Measurements from ENCODE around the gene STC2. TPM values are rescaled to one million over a fixed set of nuclear protein-coding genes. Genes with fewer than 3 reads are reported as not detected.
A peak's percentile ranks its signal among the peaks of the same experiment; 100 is the strongest.

Gene STC2
- total and polyA plus RNA-seq, 2 of the 8 experiments (the other 6 are each of a cell fraction or from before 2014, with no cell fraction given) = 26.4 to 53.1 TPM

DNA sequence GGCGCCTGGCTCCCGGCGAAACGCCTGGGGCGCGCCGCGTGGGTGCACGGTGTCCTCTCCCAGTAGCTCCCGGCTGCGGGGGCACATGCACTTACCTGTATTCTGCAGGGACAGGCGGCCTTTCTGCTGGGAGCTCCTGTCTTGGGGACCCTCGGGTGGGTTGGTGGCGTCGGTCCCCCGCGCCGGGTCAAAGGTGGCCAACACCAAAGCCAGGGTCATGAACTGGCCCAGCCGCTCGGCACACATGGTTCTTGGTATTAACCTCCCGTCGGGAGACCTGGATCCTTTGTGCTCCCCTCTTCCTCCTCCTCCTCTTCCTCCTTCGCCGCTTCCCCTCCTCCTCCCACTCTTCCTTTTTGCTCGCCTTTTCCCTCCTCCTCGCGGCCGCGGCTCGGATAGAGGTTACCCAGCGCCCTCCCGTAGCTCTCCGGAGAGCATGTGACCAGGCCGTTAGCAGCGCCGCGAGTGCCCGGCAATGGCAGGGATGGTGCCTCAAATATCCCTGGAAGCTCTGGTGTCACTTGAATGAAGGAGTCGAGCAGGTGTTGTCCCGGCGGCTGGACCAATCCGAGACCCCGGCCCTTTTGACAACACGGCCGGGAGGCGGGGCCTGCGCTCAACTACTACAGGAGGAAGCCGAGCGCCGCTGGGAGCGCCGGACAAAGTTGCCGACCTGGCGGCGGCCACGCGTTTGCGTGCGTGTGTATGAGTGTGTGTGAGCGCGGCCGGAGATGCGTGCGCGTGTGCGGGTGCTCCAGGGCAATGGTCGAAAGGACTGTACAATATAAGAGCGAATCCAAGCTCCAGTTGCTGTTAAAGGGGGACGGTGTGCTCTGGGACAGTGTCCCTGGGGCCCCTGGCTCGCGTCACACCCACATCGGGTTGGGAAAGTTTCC lies at the start of gene STC2 (continued):
- TF ChIP-seq, protein P1, sequence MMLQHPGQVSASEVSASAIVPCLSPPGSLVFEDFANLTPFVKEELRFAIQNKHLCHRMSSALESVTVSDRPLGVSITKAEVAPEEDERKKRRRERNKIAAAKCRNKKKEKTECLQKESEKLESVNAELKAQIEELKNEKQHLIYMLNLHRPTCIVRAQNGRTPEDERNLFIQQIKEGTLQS (IDR thresholded peaks at IDR 0.05; ENCODE audit: insufficient read depth, low read depth, low read length) = no peak; the same call in 1 of the 2 replicates
- no peak for TF ChIP-seq ASH2L (IDR thresholded peaks at IDR 0.05; ENCODE audit: low read length)
- TF ChIP-seq, protein P2, sequence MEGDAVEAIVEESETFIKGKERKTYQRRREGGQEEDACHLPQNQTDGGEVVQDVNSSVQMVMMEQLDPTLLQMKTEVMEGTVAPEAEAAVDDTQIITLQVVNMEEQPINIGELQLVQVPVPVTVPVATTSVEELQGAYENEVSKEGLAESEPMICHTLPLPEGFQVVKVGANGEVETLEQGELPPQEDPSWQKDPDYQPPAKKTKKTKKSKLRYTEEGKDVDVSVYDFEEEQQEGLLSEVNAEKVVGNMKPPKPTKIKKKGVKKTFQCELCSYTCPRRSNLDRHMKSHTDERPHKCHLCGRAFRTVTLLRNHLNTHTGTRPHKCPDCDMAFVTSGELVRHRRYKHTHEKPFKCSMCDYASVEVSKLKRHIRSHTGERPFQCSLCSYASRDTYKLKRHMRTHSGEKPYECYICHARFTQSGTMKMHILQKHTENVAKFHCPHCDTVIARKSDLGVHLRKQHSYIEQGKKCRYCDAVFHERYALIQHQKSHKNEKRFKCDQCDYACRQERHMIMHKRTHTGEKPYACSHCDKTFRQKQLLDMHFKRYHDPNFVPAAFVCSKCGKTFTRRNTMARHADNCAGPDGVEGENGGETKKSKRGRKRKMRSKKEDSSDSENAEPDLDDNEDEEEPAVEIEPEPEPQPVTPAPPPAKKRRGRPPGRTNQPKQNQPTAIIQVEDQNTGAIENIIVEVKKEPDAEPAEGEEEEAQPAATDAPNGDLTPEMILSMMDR (IDR thresholded peaks at IDR 0.05; ENCODE audit: control extremely low read depth in 1 of 3, insufficient read depth in 1 of 3, low read depth in 1 of 3, low read length in 3 of 3) = no peak
- TF ChIP-seq FOSL1 (IDR thresholded peaks at IDR 0.05; ENCODE audit: insufficient read depth, low read depth, low read length) = no peak
- 0 out of 2 replicates have a peak, but pooled peaks have one; percentile 53 for TF ChIP-seq GTF2F1 (IDR thresholded peaks at IDR 0.05; ENCODE audit: borderline replicate concordance, low read depth, low read length)
- TF ChIP-seq JUN (IDR thresholded peaks at IDR 0.05; ENCODE audit: low read depth, low read length) = no peak
- TF ChIP-seq NANOG (IDR thresholded peaks at IDR 0.05; ENCODE audit: insufficient read depth, low read depth, low read length, poor library complexity, severe bottlenecking) = no peak
- TF ChIP-seq SUZ12 (IDR thresholded peaks at IDR 0.05; ENCODE audit: low read length) = no peak
- peak; percentile 95 for TF ChIP-seq TAF1 (IDR thresholded peaks at IDR 0.05; ENCODE audit: low read depth, low read length)
- TF ChIP-seq CHD1 (IDR thresholded peaks at IDR 0.05; ENCODE audit: low read depth, low read length) = no peak
- TF ChIP-seq PHF8 (conservative IDR thresholded peaks at IDR 0.05; ENCODE audit: low read depth, low read length) = peak; percentile 56; the same call in 1 of the 2 replicates
- peak; percentile 96 for TF ChIP-seq TBP (IDR thresholded peaks at IDR 0.05; ENCODE audit: low read depth, low read length)
- no peak for TF ChIP-seq SIX5 (IDR thresholded peaks at IDR 0.05; ENCODE audit: low read depth, low read length)
- TF ChIP-seq CTBP2 (IDR thresholded peaks at IDR 0.05; ENCODE audit: borderline replicate concordance, insufficient read depth, insufficient read length, low read length) = peak; percentile 40
- no peak for TF ChIP-seq ZNF274 (IDR thresholded peaks at IDR 0.05; ENCODE audit: borderline replicate concordance, extremely low read depth, low read length)
- TF ChIP-seq EP300 (IDR thresholded peaks at IDR 0.05; ENCODE audit: borderline replicate concordance in 1 of 2, low read depth in 2 of 2, low read length in 2 of 2) = no peak
- no peak for TF ChIP-seq RAD21 (IDR thresholded peaks at IDR 0.05 in 1 of 2, conservative IDR thresholded peaks at IDR 0.05 in 1 of 2; ENCODE audit: low read depth in 2 of 2, low read length in 2 of 2)
- no peak for TF ChIP-seq SRF (IDR thresholded peaks at IDR 0.05; ENCODE audit: low read depth, low read length)
- TF ChIP-seq NRF1 (IDR thresholded peaks at IDR 0.05; ENCODE audit: low read depth, low read length) = no peak
- TF ChIP-seq EGR1 (IDR thresholded peaks at IDR 0.05; ENCODE audit: borderline replicate concordance, low read depth, low read length) = no peak
